ENCODE data around the gene ACD. TPM values are rescaled to one million over a fixed set of nuclear protein-coding genes. Genes with fewer than 3 reads are reported as not detected.

The ACD gene
- total RNA-seq, 1 experiment from 2014 or later, result 41.3 TPM

- no peak for TF ChIP-seq AFF4 (CRISPR knock-in tag; IDR thresholded peaks at IDR 0.05; ENCODE audit: borderline replicate concordance)
Measured at GRCh38 chr16:67653789-67654402, 6.2 kb downstream of the ACD start (continued).

- Mint-ChIP-seq H3K9me3 (no peaks in the 10 kb centered on the region), H3K36me3 (peaks cover 4% of the 10 kb centered on the region; the same call in 1 of the 2 replicates), H3K4me1 (peaks cover 12% of the 10 kb centered on the region), H3K27me3 (ENCODE audit: low read depth) (peaks cover 69% of the 10 kb centered on the region), H3K27ac (no peak overlapping the region), H3K4me3 (peak overlapping the region; percentile 72)
- POLR2A ChIA-PET, result no interaction called here
- no peak for DNase-seq (ENCODE audit: low spot score)
- peak; percentile 28 for ATAC-seq
- CTCF ChIA-PET, result interaction anchor here (1.0 to 6.8 kb wide), 9 partner anchors 10 to 172 kb away, joined by 3 to 38 read pairs (median 6); partner anchors contain the start of genes ATP6V0D1, C16orf86 and ENKD1
- TF ChIP-seq RELA (CRISPR knock-in tag; IDR thresholded peaks at IDR 0.05; ENCODE audit: borderline replicate concordance) (peak; percentile 37; the same call in 1 of the 2 replicates), HMGXB4 (CRISPR knock-in tag; IDR thresholded peaks at IDR 0.05) (0 out of 2 replicates have a peak, but pooled peaks have one; percentile 57), IRF1 (CRISPR knock-in tag; IDR thresholded peaks at IDR 0.05) (0 out of 2 replicates have a peak, but pooled peaks have one; percentile 35), SMAD3 (CRISPR knock-in tag; IDR thresholded peaks at IDR 0.05; ENCODE audit: borderline replicate concordance) (no peak), ZSCAN18 (CRISPR knock-in tag; IDR thresholded peaks at IDR 0.05) (no peak), NFE2L1 (CRISPR knock-in tag; IDR thresholded peaks at IDR 0.05) (no peak), ZNF219 (CRISPR knock-in tag; IDR thresholded peaks at IDR 0.05; ENCODE audit: borderline replicate concordance) (0 out of 2 replicates have a peak, but pooled peaks have one; percentile 51), ZBTB43 (CRISPR knock-in tag; IDR thresholded peaks at IDR 0.05) (no peak), FOXP4 (CRISPR knock-in tag; IDR thresholded peaks at IDR 0.05) (0 out of 2 replicates have a peak, but pooled peaks have one; percentile 46)
Measured at GRCh38 chr16:67653128-67653788, 6.8 kb downstream of the ACD start.

Data from WTC11 (cell line).